GOT3 (cell line): ENCODE measurements around the gene MROH2A.

ENCODE experiments used
- DNase-seq: peaks from one replicate; lab custom pipeline; 2025; ENCODE audit warnings: mixed read lengths; lab: John Stamatoyannopoulos, UW

MROH2A gene

DNA sequence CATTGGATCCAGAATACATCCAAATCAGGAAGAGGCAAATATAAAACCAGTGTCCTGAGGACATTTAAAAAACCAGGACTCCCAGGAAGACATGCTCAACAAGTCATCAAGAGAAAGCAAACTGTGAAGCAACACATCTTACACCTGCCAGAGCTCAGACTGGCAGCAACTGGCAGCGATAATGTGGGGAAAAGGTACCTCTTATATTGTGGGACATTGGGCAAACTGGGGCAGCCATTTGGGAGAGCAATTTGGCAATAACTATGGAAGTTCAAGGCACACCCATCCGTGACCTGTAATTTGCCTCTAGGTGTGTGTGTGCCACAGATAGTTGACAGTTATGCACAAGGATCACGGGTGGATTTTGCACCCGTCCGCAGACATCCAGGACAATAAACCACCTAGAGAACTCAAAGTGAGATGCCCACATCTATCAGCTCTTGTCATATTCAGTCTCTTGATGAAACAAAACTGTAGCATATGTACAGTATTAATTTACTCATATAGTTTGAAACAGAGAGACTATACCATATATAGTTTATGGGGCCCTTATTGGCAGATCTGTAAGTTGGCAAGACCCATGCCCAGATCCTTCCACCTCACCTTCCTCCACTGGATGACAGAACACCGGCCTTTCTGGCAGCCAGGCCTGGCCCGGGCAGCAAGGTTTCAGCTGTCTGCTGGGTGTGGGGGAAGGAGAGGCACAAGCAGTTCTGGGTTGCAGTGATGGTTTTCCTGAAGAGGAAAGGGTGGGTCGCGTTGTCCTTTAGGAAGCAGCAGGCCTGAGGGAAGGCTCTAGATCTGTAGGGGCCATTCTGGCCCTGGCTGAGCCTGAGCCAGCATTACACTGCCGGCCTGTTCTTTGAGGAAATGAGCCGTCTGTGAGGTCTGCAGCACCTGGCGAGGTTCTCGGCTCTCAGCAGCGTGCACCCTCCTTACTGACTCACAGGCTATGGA lies 57.4 kb downstream of the MROH2A start:
- DNase-seq, result no peak

DNA sequence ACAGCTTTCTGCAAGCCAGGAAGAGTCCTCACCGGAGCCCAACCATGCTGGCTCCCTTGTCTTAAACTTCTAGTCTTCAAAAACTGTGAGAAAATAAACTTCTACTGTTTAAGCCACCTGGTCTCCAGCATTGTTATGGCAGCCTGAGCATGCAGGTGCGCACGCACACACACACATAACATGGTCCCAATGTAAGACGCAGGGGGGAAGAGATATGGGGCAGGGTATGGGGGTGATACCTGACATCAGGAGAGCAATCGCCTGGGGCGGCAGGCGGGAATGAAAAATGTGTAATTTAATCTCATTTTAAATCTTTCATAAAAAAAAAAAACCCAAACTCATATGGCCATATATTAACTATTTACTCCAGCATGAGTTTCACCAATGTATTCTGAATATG lies 58.2 kb downstream of the MROH2A start:
- no peak for DNase-seq

DNA sequence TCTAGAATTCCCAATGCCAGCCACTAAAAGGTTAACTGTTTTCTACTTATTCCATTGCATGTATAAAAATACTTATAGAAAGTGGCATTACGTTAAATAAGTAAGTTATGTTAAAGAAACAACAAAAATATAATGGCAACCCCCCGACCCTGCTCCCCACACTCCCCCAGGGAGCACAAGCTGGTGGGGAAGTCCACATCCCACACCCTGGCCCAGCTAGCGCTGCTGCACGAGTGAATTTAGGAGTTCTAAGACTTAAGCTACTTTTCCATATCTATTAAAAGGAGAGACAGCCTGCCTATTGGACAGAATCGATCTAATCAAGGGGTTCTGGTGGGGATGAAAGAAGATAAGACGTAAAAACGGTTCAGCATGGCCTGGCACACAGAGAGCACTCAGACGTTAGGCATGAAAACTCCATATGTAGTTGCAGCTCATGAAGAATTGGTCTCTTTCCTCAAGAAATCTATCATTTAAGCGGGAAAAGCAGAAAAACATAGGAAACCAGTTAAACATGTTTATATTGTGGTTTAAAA lies 59.6 kb downstream of the MROH2A start:
- DNase-seq, result no peak

DNA sequence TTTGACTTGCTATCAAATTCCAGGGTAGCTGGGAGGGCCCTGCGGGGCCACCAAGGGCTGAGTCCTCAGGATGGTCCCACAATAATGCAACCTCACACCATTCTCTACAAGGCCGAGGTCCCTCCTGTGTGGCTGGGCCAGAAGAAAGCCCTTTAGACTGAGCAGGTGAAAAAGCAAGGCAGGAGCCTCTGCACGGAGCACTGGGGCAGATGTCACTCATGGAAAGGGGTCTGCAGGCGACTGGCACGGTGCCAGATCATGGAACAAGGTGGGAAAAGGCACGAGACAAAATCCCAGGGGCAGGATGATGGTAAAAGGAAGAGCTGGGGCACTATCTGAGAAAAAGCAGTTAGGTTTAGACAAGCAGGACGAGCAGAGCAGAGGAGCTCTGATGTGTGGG lies 60.1 kb downstream of the MROH2A start:
- no peak for DNase-seq

DNA sequence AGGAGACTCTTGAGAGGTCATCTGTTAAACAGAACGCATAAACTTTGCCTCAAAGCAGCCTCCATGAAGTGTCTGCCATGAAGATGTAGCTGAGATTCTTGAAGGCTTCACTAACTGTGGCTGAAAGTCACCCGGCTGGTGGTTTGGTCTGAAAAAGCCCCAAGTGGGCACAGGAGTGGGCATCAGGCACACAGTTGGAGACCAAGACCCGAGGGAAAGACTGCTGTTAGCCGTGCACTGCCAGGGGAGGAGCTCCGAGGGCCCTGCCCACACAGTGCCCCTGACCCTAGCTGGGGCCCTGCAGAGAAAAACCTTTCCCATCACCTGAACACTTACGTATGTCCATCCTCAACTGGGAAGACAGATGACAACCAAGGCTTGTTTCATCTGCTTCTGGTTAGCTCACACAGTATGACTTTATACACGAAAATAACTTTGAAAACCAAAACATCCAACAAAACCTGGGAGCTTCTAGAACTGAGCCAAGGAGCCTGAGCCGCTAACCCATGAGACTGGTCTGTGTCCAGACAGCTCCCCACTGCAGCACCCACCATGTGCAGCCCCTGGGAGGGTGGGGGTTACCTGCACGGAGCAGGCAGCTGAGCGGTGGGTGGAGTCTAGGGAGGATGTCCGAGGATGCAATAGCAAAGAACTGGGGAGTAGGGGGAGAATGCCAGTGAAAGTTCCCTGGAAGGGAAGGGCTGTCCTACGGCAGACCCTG lies 60.8 kb downstream of the MROH2A start:
- no peak for DNase-seq

DNA sequence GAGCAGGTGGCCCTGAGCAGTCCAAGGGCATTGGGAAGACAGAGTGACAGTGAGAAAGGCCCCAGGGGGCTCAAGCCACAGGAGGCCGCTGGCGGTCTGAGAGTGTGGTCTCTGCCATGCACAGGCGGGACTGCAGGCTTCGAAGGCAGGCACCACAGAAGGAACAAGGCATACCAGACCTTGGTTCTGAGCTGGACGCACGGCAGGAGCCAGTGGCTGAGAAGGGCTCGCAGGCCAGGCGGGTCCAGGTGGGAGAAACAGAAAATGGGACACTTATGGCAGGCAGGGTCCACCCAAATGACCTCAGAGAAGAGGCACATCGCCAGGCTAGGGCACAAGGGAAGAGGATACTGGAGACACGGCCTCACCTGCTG lies 61.3 kb downstream of the MROH2A start:
- no peak for DNase-seq

DNA sequence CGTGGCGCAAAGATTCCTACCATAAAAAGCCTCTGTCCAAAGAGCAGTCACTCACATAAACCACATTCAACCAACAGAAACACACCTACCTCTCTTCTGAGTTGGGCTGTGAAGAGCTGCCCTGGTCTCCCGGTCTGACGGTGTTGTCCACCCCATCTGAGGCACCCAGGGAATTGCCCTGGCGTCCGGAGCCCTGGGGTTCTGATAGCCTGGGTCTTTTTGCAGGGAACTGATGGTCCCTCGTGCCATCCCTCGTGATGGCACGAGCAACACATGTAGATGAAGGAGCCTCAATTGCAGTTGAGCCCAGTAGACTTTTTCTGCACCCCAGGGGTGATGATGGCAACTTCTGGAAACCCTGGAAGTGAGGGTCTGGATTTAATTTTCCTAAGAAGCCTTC lies 62.4 kb downstream of the MROH2A start:
- DNase-seq, result no peak

DNA sequence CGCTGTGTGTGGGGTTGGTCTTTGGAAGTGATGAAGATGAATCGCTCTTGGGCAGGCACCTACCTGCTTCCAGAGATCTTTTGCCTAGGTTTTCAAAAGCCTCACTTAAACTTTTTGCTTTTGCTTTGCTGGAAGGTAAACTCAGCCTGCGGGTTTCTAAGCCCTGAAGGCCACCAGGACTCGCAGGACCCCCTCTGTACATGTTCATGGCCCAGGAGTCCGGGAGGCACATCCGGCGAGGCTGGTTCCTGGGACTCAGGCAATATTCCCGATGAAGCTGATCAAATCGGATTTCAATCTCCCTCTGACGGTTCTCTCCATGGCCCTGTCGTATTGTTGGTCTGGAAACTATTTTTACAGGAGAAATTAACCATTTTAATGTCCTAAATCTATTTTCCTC lies 63.1 kb downstream of the MROH2A start:
- no peak for DNase-seq

DNA sequence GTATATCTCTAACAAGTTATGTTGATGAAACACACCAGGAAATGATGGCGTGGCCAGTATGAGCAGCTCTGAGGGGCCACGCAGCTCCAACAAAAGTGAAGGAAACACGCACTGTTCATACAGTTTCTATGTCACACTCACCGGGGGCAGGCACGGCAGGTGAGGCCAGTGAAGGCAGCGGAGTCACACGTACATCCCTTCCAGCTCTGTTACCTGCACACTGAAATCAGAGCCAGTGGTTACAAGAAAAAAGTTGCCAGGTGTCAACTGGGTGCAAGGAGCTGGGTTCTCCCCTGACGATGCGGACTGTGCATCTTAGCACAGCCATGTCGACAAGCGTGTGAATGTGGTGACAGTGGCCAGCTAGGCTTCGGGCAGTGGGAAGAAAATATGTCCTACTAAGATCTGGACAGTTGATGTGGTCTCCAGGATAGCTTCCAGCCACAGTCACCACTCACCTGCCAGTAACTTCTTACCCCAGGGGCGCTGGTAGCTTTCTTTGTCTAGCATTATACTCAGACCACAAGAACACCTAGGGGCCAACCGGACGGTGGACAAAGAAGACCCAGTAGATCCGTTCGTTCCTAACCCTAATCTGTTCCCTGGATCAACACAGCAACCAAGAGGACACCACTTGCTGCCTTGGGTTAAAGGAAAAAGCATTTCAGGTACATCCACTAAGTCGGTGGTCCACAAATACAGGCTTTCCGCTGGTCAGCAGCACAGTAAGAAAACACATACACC lies 66.1 kb downstream of the MROH2A start:
- DNase-seq, result no peak

DNA sequence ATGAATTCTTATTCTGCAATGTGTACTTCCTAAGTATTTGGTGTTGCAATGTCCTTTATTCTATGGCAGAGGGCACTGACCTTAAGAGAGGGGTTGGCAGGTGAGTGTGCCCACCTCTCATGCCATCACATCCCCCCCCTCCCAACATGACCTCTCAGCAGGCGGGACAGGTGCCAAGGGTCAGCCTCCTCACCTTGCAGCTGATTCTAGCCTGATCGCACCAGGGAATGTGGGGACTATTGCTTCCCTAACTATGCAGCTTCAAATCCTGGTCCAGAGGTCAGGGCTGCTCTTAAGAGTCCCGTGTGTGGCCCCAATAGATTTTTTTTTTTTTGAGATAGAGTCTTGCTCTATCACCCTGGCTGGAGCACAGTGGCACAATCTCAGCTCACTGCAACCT lies 66.7 kb downstream of the MROH2A start:
- no peak for DNase-seq

DNA sequence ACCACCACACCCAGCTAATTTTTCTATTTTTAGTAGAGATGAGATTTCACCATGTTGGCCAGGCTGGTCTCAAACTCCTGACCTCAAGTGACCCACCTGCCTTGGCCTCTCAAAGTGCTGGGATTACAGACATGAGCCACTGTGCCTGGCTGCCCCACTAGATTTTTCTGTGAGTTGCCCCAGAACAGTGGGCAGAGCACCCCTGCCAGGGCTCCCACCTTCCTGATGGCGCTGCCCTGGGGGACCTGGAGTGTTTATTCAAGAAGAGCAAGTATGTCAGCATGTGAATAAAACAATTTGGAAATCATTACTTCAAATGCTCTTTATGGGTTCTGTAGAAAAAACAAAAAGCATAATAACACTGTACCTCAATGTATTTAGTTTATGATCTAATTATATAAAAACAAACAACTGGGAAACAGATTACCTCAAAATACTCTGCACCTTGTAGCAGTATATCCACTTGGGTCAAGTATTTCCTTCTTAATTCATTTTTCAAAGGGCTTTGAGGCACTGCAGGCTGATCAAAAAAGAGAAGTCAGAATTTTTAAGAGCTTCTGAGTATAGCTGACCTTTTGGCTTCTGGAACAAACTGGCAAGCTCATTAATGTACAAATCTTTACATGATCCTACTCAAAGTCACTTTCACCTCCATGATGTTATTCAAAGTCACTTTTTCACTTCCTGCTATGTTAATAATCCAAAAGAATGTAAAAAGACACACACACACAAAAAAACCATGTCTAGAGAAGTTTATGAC lies 67.4 kb downstream of the MROH2A start:
- DNase-seq, result no peak

DNA sequence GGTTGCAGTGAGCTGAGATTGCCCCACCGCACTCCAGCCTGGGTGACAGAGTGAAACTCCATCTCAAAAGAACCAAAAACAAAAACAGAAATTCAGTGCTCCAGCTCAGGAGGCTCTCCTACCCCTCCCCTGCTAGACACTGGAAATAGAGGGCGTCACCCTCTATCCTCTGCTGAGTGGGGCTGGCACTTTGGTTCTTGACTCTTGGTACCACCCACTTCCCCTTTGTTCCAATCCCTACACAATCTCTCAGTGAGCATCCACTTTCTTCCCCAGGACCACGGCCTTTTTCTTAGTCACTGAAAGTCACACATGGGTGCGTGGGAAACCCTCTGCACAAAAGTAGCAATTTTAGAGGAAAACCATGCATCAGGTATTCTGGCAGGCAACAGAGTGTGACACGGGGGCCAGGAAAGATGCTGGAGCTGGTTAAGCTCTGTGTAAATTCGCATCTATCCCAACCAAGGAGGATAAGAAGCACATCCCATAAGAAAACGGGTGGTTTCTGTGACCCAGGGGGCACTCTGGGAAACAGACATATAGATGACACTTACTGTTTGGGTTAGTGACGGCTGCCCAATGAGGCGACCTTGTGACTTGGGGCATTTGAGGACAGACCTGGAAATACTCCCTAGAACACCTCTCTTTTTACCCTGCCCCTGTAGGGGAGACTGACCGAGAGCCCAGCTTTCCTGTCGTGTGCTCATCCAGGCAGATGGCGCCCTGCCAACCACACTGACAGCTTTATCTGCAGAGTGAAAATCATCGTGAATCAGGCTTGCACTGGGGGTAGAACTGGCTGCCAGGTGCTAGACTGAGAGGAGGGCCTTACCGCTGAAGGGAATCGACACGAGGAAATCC lies 68.5 kb downstream of the MROH2A start:
- DNase-seq, result no peak

DNA sequence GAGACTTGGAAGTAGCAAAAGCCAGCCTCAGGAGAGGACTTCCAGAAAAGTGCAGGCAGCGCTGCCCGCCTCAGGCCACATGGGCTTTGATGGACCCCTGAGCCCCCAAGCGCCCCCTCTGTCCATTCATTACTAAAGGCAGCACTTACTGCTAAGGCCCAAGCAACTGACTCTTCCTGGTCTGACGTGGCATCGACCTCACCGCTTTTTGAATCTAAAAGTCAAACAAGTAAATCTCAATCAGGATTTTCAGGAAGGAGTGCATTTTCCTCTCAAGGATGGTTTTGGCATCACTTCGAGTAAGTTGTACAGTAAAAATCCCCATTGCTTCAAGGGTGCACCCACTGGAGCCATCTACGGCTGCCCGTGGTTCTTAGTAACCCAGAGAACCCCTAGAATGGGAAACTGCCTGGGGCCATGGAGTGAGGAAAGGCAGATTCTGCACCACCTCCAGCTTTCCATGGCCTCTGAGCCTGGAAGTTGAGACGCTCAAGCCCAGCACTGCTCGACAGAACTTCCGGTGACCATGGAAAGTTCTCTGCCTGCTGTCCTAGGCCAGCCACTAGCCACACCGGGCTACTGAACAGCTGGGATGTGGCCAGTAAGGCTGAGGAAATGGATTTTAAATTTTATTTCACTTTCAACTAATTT lies 69.2 kb downstream of the MROH2A start:
- DNase-seq, result no peak

DNA sequence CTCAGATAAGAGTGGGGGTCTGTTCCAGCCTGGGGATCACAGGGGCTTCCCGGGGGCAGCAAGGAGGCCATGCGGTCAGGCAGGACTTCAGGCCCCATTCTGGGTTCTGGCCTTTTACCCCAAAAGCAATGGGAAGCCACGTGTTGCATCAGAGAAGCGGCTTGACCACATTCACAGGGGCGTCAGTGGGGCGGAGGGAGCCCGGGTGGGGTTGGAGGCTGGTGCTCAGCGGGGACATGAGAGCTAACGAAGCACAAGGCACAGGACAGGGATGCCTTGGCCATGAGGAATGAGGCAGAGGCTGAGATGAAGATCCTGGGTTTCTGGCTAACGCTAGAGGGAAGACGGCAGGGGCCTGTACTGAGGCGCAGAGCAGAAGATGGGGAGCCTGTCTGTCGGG lies 70.1 kb downstream of the MROH2A start:
- DNase-seq, result no peak

DNA sequence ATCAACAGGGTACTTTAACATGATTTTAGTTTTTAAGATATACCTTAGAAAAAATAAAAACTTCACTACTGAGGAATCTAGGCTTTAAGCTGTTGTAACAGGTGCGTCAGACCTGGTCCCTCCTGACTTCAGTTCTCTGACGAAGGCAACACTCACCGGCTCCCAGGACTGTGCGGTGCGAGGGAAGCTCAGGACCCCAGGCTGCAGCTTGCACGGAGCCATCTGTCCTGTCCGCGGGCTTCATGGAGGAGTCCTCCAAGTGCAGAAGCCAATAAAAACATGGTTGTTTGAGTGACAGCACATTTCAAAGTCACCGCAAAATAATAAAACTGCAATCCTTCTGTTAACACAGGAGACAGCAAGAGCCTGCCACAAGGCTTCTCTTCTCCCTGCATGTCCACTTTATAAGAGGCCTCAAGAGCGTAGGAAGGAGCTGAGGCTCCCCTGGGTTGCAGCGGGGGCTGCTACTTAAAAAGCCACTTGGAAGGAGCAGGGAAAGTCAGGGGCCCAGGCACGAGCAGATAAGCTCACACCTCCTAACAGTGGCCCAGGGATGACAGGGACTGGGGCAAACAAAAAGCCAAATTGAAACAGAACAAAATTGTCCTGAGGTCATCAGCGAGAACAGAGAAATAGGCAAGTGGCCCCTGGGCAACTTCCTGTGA lies 71.6 kb downstream of the MROH2A start:
- no peak for DNase-seq

DNA sequence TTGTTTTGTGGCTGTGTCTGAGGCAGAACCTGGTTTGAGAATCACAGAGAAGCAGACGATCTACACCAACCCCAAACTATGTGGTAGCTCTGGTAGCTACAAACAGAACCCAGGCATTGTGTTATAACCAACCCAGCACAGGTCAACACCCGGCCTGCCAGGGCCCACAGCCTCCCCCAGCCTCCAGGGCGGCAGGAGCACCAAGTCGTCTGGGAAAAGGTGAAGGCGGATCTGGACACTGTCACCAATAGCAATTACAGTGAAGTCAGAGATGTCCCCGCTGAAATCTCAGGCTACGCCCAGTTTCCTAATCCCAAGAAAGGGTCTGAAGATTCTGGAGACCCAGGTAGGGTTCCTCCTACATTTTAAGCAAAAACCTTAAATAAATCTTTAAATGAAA lies 72.6 kb downstream of the MROH2A start:
- DNase-seq, result no peak

DNA sequence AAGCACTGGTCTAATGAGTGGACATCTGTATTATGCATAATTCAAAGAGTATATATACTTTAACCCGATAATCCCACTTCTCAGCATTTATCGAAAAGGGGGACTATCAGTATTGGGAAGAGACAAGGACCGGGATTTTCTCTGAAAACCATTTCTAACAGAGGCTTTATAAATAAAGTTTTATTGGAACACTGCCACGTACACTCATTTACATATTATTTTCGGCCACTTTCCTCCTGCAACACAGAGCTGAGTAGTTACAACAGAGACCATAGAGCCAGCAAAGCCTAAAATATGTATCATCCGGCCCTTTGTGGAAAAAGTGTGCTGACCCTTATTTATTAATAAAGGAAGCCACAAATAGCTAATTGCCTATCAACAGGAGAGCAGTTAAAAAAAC lies 73.0 kb downstream of the MROH2A start:
- no peak for DNase-seq

DNA sequence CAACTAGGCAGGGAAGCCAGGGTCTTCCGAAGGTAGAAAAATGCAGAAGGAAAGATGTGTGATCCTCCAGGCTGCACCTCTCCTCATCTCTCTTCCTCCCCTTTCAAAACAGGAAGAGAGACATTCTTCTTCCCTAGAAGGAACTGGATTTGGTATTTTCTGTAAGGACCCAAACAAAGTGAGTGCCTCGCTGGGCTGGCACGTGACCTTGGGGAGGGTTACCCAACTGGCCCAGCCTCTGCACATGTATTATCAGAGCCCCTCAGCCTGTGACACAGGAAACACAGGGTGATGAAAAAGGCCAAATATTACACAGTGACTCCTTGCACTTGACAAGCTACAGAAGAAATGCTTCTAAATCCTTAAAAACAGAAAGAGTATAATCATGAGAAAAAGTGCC lies 73.9 kb downstream of the MROH2A start:
- no peak for DNase-seq

DNA sequence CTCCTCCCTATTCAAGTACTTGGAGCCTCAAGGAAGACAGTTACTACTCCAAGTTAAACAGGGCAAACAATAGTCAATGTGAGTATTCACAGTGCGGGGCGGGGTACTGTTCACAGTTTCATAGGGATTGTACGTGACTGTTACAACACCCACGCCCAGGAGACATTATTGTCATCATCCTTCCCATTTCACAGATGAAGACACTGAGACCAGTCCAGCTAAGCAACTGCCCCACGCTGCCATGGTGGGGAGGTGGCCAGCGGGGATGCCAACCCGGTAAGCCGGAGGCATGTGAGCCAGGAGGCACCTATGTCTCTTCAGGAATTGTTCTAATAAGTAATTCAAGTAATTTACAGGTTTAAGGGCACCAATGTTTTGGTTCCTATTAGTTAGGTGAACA lies 75.2 kb downstream of the MROH2A start:
- DNase-seq, result no peak

DNA sequence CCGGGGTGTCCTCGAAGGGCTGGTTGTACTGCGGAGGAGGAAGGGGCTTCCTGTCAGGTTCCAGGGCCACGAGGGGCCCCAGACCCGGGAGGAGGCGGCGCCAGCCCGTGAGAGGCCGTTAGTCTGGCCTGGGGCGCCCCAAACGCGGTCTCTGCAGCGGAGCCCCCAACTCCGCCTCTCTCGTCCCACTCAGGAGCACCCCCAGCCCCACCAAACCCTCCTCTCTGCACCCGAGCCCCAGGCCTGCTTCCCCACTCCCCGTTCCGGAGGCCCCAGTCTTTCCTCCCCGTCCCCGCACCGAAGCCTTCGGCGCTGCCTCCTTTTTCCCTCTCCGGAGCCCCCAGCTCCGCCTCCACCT lies 75.7 kb downstream of the MROH2A start:
- no peak for DNase-seq
